Epithelial cell of prostate (primary cell): ENCODE measurements around the gene ELAC1.

Source experiments
- DNase-seq: peaks from one replicate; pipeline ENCODE4 v3.0.0-alpha.2; 2011; ENCODE audit warnings: low read depth, low spot score
- H3K27ac ChIP-seq: fragments of 450-650 bp; 2 replicates; pipeline ENCODE4 v1.5.1; 2017; ENCODE audit warnings: mild to moderate bottlenecking

The ELAC1 gene

DNA sequence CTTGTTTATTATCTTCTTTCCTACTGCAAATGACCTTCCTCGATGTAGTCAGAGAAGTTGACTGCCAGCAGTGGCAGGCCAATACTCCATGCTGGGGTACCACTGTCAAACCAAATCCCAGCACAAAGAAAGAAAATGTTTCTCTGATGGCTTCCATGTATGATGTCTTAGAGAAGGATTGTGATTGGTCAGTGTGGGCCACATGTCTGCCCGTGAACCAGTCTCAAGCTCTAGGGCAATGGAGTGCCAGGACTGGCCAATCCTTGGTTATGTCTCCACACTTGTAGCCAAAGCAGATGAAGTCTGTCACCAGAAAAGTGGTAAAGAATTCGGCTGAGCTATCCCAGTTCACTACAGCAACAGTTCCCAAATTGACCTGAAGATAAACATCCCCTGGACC lies 44.6 kb downstream of the ELAC1 start:
- no peak overlapping the region for H3K27ac ChIP-seq
- no peak for DNase-seq

DNA sequence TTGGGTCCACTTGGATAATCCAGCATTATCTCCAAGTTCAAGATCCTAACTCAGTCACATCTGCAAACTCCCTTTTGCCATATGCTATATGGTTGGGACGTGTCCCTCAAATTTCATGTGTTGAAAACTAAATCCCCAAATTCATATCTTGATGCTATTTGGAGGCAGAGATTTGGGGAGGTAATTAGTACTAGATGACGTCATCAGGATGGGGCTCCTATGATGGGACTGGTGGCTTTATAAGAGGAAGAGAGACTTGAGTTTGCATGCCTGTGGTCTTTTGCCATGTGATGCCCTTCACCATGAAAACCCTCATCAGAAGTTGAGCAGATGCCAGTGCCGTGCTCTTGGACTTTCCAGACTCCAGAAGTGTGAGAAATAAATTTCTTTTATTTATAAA lies 45.4 kb downstream of the ELAC1 start:
- DNase-seq, result no peak
- H3K27ac ChIP-seq, result no peak overlapping the region

DNA sequence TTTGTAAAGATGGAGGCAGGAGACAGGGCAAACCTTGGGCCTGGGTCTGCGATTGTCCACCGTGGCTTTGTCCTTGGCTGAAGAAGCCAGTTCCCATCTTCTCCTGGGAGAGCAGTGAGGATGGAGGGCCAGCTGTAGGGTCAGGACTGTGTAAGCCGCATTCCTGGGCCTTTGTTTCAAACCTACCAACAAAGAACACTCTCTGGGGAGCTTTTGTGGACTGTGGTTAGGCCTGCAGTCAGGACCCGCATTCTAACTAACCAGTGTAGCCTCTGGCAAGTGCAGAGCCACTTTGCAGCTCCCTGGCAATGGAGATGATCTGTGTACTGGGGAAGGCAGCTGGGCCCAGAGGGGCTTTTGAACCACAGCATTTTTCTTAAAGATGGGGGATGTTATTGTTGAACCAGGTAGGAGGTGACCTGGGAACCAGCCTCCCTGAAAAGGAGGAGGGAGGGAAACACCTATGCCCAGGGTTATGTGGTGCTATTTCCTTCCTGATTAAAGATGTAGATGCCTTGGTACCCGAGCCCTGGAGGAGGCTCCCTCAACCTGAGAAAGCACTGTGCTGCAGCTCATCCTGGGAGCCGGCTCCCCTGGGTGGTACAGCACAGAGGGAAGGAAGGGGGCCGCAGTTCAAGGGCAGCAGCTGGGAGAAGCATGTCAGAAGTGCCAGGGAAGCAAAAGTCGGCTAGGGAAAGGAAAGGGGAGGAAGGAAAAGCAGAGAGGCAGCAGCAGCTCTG lies 49.5 kb downstream of the ELAC1 start:
- H3K27ac ChIP-seq, result no peak overlapping the region
- no peak for DNase-seq

DNA sequence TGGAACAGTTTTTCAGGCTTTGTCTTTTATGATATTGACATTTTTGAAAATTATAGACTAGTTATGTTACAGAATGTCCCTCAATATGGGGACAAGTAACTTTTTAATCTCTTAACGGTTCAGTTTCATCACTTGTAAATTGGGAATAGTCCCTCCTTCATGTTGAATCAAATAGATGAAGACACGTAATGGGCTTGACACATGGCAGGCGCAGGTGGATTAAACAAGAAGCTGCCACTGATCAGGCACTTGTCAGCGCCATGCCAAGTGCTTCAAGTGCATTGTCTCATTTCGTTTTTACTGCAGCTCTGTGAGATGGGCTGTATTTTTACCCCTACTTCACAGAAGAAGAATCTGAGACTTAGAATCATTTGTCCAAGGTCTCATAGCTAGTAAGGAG lies 52.7 kb downstream of the ELAC1 start:
- H3K27ac ChIP-seq, result no peak overlapping the region
- DNase-seq, result no peak

DNA sequence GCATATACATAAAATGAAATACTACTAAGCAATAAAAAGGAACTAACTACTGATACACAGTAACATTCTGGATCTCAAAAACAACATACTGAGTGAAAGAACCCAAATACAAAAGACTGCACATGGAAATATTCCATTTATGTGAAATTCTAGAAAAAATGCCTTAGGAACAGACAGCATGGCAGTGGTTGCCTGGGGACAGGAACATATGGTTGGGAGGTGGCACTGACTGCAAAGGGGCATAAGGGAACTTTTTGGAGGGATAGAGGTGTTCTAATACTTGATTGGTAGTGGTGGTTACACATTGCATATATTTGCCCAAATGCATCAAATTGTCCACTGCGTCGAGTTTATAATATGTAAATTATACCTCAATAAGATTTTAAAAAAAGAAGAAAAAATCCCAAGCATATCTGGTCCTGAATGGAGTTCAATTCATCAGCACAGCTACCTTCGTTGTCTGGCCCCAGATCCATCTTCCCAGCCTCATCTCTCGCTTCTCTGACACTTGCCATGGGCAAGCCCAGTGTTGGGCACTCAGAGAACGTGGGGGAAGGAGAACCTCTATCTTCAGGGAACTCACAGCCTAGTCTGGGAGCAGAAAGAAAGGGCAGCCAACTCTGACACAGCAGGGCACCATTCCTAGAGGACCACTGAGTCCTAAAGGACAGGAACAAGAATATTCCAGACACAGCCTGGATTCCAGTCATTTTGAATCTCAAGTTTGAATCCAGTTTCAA lies 53.6 kb downstream of the ELAC1 start:
- no peak for DNase-seq
- H3K27ac ChIP-seq, result no peak overlapping the region

DNA sequence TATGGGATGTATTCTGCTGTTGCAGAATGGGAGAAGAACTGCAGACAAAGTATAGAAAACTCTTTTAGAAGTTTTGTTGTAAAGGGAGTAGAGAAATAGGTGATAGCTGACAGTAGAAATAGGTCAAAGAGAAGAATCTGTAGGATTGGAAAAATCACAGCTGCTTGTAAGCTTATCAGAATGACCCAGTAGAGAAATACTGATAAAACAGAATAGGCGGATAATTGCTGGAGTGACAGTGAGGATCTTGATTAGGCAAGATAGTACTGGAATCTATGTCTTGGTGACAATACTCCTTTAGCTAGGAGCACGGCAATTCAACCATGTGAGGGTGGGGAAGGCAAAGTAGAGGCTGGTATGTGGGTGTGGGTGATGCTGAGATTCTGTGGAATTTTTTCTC lies 57.7 kb downstream of the ELAC1 start:
- H3K27ac ChIP-seq, result no peak overlapping the region
- no peak for DNase-seq

DNA sequence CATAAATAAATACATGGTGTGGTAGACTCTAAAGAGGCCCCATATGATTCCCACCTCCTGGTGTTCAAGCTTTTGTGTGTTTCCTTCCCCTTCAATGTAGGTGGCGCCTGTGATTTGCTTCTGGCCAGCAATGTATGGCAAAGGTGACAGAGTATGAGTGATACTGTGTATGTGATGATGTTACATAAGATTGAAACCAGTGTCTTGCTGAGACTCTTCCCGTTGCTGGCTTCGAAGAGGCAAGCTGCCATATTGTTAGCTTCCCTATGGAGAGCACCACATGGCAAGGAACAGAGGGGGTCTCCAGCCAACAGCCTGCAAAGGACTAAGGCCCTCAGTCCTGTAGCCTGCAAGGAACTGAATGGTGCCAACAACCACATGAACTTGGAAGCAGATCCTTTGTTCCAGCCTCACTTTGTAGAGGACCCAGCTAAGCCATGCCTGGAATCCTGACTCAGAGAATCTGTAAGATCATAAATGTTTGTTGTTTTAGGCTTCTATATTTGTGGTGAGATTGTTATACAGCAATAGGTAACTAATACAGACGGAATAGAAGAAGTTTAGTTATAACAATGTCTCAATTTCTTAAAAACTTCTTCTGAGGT lies 60.5 kb downstream of the ELAC1 start:
- no peak for DNase-seq
- no peak overlapping the region for H3K27ac ChIP-seq

DNA sequence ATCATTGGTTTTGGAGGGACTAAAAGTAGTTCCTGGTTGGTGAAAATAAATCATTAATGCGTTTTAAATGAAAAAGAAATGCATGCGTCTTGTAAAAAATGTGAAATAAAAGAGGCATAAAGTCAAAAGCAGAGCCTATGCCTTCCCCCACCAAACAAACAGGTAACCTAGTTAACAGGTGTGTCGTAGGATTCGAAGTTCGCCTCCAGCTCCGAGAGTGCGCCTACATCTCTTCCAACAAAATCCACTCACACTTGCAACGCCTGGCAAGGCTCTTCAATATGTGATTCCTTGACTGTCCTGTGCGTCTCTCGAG lies 61.5 kb downstream of the ELAC1 start:
- peak overlapping the region; percentile 85 for H3K27ac ChIP-seq
- DNase-seq, result no peak

DNA sequence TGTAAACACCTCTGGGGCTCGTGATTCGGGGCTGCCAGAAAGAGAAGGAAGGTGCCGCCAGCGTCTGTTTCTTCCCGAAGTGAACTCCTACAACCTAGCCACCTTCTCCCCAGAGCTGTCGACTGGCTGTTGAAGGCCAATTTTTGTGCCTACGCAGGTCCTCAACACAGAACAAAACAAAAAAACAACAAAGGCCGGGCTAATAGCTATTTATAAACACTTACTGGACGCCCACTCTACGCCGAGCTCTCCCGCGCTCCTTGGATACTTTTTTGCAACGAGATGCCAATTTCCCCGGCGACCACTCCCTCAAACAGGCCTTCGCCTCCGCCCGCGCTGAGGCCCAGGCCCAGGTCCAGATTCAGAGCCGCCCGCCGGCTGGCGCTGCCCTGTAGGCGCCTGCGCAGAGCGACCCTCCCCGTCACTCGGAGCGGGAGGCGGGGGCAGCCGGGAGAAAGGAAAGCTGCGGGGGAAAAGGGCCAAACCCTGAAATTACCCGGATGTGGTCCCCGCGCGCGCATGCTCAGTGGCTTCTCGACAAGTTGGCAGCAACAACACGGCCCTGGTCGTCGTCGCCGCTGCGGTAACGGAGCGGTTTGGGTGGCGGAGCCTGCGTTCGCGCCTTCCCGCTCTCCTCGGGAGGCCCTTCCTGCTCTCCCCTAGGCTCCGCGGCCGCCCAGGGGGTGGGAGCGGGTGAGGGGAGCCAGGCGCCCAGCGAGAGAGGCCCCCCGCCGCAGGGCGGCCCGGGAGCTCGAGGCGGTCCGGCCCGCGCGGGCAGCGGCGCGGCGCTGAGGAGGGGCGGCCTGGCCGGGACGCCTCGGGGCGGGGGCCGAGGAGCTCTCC lies 62.1 kb downstream of the ELAC1 start, which contains the start of gene SMAD4:
Gene SMAD4 (plus strand): TSS at position 520 of the 843 bp plus-strand sequence. CDS start 16,834 bp downstream, outside the sequence.
- peak; percentile 76 for DNase-seq
- H3K27ac ChIP-seq, result peak within 1 kb of the TSS; percentile 85

DNA sequence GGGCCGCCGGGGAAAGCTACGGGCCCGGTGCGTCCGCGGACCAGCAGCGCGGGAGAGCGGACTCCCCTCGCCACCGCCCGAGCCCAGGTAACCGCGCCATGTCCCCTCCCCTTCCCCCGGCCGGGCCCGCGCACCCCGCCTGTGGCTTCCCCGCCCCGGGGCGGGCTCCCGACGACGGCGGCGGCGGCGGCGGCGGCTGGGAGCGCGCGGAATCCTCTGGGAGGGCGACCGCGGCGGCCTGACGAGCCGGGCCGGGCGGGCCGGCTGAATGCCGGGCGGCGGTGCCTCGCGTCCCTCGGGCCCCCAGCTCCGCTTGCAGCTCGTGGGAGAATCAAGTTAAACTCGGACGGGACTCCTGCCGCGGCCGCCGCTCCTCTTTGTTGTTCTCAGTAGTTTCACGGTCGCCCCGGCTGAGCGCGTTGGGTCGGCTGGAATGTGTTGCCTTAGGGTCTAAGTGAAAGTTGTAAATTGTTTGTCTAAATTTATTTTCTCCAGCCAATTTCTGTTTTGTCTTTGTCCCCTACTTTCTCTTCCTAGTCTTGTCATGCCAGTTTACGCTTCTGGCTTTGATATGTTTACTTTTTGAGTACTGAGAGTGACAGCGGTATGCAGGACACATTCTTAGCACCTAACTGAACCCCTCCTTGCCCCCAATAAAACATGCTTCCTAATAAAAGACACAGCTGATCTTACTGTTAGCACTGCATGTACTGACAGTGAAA lies 62.9 kb downstream of the ELAC1 start:
- H3K27ac ChIP-seq, result peak overlapping the region; percentile 85
- no peak for DNase-seq

DNA sequence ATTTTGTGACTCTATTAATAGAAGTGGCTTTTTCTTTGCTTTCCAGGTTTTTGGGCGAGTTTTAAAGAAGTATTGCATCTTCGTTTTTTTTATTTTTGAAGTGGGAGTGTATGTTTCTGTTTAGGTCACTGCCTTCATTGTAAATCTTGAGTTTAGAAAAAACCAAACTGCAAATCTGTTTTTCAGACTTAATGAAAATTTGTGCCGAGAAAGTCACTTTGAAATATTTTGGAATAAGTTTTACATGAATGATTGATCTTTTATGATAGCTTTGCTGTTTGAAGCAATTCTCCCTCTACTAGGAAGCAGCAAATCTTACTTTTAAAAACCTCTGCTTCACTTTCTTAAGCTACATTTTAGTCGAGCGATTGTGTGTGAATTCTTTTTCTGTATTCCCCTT lies 64.4 kb downstream of the ELAC1 start:
- no peak overlapping the region for H3K27ac ChIP-seq
- no peak for DNase-seq

DNA sequence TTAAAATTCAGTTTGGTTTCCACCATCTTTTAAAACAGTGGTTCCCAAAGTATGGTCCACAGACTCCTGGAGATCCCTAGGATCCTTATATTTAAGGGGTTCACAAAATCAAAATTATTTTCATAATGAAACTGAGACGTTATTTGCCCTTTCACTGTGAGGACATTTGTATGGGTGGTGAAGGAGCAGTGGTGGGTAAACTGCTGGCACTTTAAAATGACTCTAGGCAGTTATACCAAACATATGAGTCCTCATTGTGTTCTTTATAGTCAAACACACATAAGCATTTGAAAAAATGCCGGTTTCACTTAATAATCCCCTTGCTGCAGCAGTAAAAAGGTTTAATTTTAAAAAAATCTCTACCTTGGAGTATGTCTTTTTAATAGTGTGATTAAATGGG lies 69.4 kb downstream of the ELAC1 start:
- no peak for DNase-seq
- no peak overlapping the region for H3K27ac ChIP-seq
